ENCODE data around the gene MOV10. TPM values are rescaled to one million over a fixed set of nuclear protein-coding genes. Genes with fewer than 3 reads are reported as not detected.

The MOV10 gene
- total RNA-seq, 2 donors from 2014 or later: 26.2 to 29.3 TPM

- Histone ChIP-seq H3K27me3 (no peaks in the 10 kb centered on the region), H3K4me3 (no peak overlapping the region), H3K9me3 (no peaks in the 10 kb centered on the region), H3K4me1 (peaks cover 43% of the 10 kb centered on the region), H3K36me3 (replicated peaks in 1 of 2; ENCODE audit: insufficient read depth in 1 of 2, low read depth in 2 of 2) (no peaks in the 10 kb centered on the region), H3K27ac (no peak overlapping the region)
- WGBS, 2 donors: 83 to 87% methylated on average over 2 of the region's 2 CpGs
- TF ChIP-seq POLR2A (IDR thresholded peaks at IDR 0.05) (no peak), CTCF (IDR thresholded peaks at IDR 0.05) (no peak)
- intact Hi-C loops (cut with DNase I): loop anchor here (10.0 kb wide), 1 partner anchor 66 kb away; no protein-coding TSS in a partner anchor
- no peak for DNase-seq
- ATAC-seq: no peak
Observed at GRCh38 chr1:112628516-112628915, 45.9 kb upstream of the MOV10 start.

GRCh38 chr1:112629256-112629655 lies 45.2 kb upstream of the MOV10 start:
- no peak overlapping the region for H3K27ac ChIP-seq
- H3K4me3 ChIP-seq: no peak overlapping the region
- H3K36me3 ChIP-seq (replicated peaks in 1 of 2; ENCODE audit: insufficient read depth in 1 of 2, low read depth in 2 of 2): no peaks in the 10 kb centered on the region
- DNase-seq (no peak), ATAC-seq (no peak)
- H3K9me3 ChIP-seq: no peaks in the 10 kb centered on the region
- intact Hi-C loops (cut with DNase I): loop anchor here (10.0 kb wide), 1 partner anchor 66 kb away; no protein-coding TSS in a partner anchor
- TF ChIP-seq CTCF (IDR thresholded peaks at IDR 0.05) (no peak), POLR2A (IDR thresholded peaks at IDR 0.05) (no peak)
- H3K27me3 ChIP-seq: no peaks in the 10 kb centered on the region
- H3K4me1 ChIP-seq: peaks cover 48% of the 10 kb centered on the region

- intact Hi-C loops (cut with DNase I): no loop called here
- Histone ChIP-seq H3K27me3 (no peaks in the 10 kb centered on the region), H3K4me1 (peaks cover 61% of the 10 kb centered on the region), H3K4me3 (no peak overlapping the region), H3K36me3 (replicated peaks in 1 of 2; ENCODE audit: insufficient read depth in 1 of 2, low read depth in 2 of 2) (no peaks in the 10 kb centered on the region), H3K9me3 (no peaks in the 10 kb centered on the region), H3K27ac (no peak overlapping the region)
- DNase-seq (no peak), ATAC-seq (no peak)
- WGBS, 2 donors: 94 to 96% methylated on average over 2 of the region's 2 CpGs
- TF ChIP-seq POLR2A (IDR thresholded peaks at IDR 0.05): no peak
- TF ChIP-seq CTCF (IDR thresholded peaks at IDR 0.05): no peak
Observed at GRCh38 chr1:112633628-112634027, 40.8 kb upstream of the MOV10 start.

GRCh38 chr1:112634367-112634766 lies 40.1 kb upstream of the MOV10 start:
- Histone ChIP-seq H3K4me1 (peaks cover 61% of the 10 kb centered on the region), H3K27me3 (no peaks in the 10 kb centered on the region), H3K4me3 (no peak overlapping the region), H3K36me3 (replicated peaks in 1 of 2; ENCODE audit: insufficient read depth in 1 of 2, low read depth in 2 of 2) (no peaks in the 10 kb centered on the region), H3K9me3 (no peaks in the 10 kb centered on the region), H3K27ac (no peak overlapping the region)
- TF ChIP-seq POLR2A (IDR thresholded peaks at IDR 0.05): no peak
- TF ChIP-seq CTCF (IDR thresholded peaks at IDR 0.05): no peak
- ATAC-seq (no peak), DNase-seq (no peak)
- intact Hi-C loops (cut with DNase I): no loop called here

GRCh38 chr1:112636056-112636455 lies 38.4 kb upstream of the MOV10 start:
- Histone ChIP-seq H3K36me3 (replicated peaks in 1 of 2; ENCODE audit: insufficient read depth in 1 of 2, low read depth in 2 of 2) (no peaks in the 10 kb centered on the region), H3K27me3 (no peaks in the 10 kb centered on the region), H3K9me3 (no peaks in the 10 kb centered on the region), H3K27ac (peak overlapping the region in 1 of 4 donors; percentile 50), H3K4me3 (no peak overlapping the region), H3K4me1 (peaks cover 53% of the 10 kb centered on the region)
- intact Hi-C loops (cut with DNase I): no loop called here
- TF ChIP-seq CTCF (IDR thresholded peaks at IDR 0.05) (no peak), POLR2A (IDR thresholded peaks at IDR 0.05) (no peak)
- ATAC-seq (no peak), DNase-seq (no peak)
- WGBS, 2 donors: 78 to 81% methylated on average over 2 of the region's 2 CpGs
